Effector memory CD4-positive, alpha-beta T cell (primary cell): ENCODE measurements around the gene ST6GALNAC5.

Experiments
- DNase-seq, 3 donors: peaks; one replicate each; pipeline ENCODE4 v3.0.0-alpha.2; 2020
- H3K27ac ChIP-seq: 2 replicates; pipeline ENCODE4 v1.7.0; 2013; ENCODE audit warnings: mild to moderate bottlenecking, low read length, moderate library complexity; ENCODE audit not compliant: insufficient read depth, poor library complexity, severe bottlenecking
- H3K27me3 ChIP-seq: replicated peaks from 2 replicates; pipeline ENCODE4 v1.7.0; 2013; ENCODE audit warnings: mild to moderate bottlenecking, low read length; ENCODE audit not compliant: insufficient read depth, control insufficient read depth, poor library complexity, severe bottlenecking
- H3K36me3 ChIP-seq: 2 replicates; pipeline ENCODE4 v1.7.0; 2013; ENCODE audit warnings: mild to moderate bottlenecking, low read length, moderate library complexity; ENCODE audit not compliant: control insufficient read depth, insufficient read depth
- H3K4me1 ChIP-seq: 2 replicates; pipeline ENCODE4 v1.7.0; 2013; ENCODE audit warnings: low read length, mild to moderate bottlenecking; ENCODE audit not compliant: control insufficient read depth, insufficient read depth, poor library complexity, severe bottlenecking
- H3K4me3 ChIP-seq: 2 replicates; pipeline ENCODE4 v1.7.0; 2013; ENCODE audit warnings: low read length, low read depth, mild to moderate bottlenecking; ENCODE audit not compliant: insufficient read depth, poor library complexity, severe bottlenecking
- H3K9me3 ChIP-seq: 2 replicates; pipeline ENCODE4 v1.7.0; 2013; ENCODE audit warnings: mild to moderate bottlenecking, low read length, moderate library complexity; ENCODE audit not compliant: control insufficient read depth

The ST6GALNAC5 gene

GRCh38 chr1:77085109-77085508, 217.8 kb downstream of the ST6GALNAC5 start:
- H3K27me3 ChIP-seq, result no peaks in the 10 kb centered on the region
- peaks cover 4% of the 10 kb centered on the region for H3K36me3 ChIP-seq
- H3K4me3 ChIP-seq, result no peak overlapping the region
- H3K9me3 ChIP-seq, result no peaks in the 10 kb centered on the region
- no peak for DNase-seq
- no peaks in the 10 kb centered on the region for H3K4me1 ChIP-seq
- no peak overlapping the region for H3K27ac ChIP-seq

GRCh38 chr1:77089756-77090155, 222.5 kb downstream of the ST6GALNAC5 start:
- H3K4me1 ChIP-seq, result no peaks in the 10 kb centered on the region
- no peak for DNase-seq
- H3K4me3 ChIP-seq, result no peak overlapping the region
- peaks cover 4% of the 10 kb centered on the region for H3K36me3 ChIP-seq
- H3K9me3 ChIP-seq, result no peaks in the 10 kb centered on the region
- H3K27me3 ChIP-seq, result no peaks in the 10 kb centered on the region
- no peak overlapping the region for H3K27ac ChIP-seq

GRCh38 chr1:77095236-77095635, 228.0 kb downstream of the ST6GALNAC5 start:
- DNase-seq, result no peak
- H3K36me3 ChIP-seq, result no peaks in the 10 kb centered on the region
- H3K27me3 ChIP-seq, result no peaks in the 10 kb centered on the region
- H3K9me3 ChIP-seq, result no peaks in the 10 kb centered on the region
- H3K4me1 ChIP-seq, result no peaks in the 10 kb centered on the region
- H3K4me3 ChIP-seq, result no peak overlapping the region
- no peak overlapping the region for H3K27ac ChIP-seq

- no peak overlapping the region for H3K4me3 ChIP-seq
These were observed 229.4 kb downstream of the ST6GALNAC5 start for GRCh38 chr1:77096496-77097255.

GRCh38 chr1:77100875-77101274, 233.6 kb downstream of the ST6GALNAC5 start:
- Histone ChIP-seq H3K9me3 (no peaks in the 10 kb centered on the region), H3K4me3 (no peak overlapping the region), H3K27me3 (no peaks in the 10 kb centered on the region), H3K4me1 (no peaks in the 10 kb centered on the region), H3K27ac (no peak overlapping the region), H3K36me3 (no peaks in the 10 kb centered on the region)
- DNase-seq, result no peak

More at GRCh38 chr1:77096496-77097255, 229.4 kb downstream of the ST6GALNAC5 start:
- Histone ChIP-seq H3K27ac (no peak overlapping the region), H3K36me3 (no peaks in the 10 kb centered on the region), H3K27me3 (no peaks in the 10 kb centered on the region), H3K9me3 (no peaks in the 10 kb centered on the region), H3K4me1 (no peaks in the 10 kb centered on the region)
- DNase-seq, result no peak

GRCh38 chr1:77103486-77103885, 236.2 kb downstream of the ST6GALNAC5 start:
- Histone ChIP-seq H3K36me3 (no peaks in the 10 kb centered on the region), H3K4me1 (no peaks in the 10 kb centered on the region), H3K9me3 (no peaks in the 10 kb centered on the region), H3K27ac (no peak overlapping the region), H3K27me3 (no peaks in the 10 kb centered on the region), H3K4me3 (no peak overlapping the region)
- DNase-seq, result no peak

- Histone ChIP-seq H3K27me3 (no peaks in the 10 kb centered on the region), H3K4me3 (no peak overlapping the region), H3K9me3 (no peaks in the 10 kb centered on the region), H3K36me3 (no peaks in the 10 kb centered on the region), H3K4me1 (no peaks in the 10 kb centered on the region), H3K27ac (no peak overlapping the region)
- DNase-seq, result no peak
These were observed 237.4 kb downstream of the ST6GALNAC5 start for GRCh38 chr1:77104672-77105071.
